Stimulated activated CD8-positive, alpha-beta memory T cell treated with anti-CD3 and anti-CD28 coated beads, Interleukin-12 subunit alpha, Interleukin-12 subunit beta, amount 100 ng/mL, for 4 hours (primary cell): ENCODE measurements around the gene GALC.

Experiments used
- DNase-seq: peaks from one replicate; pipeline ENCODE4 v3.0.0-alpha.2; 2020; ENCODE audit warnings: low read depth

Gene GALC

DNA sequence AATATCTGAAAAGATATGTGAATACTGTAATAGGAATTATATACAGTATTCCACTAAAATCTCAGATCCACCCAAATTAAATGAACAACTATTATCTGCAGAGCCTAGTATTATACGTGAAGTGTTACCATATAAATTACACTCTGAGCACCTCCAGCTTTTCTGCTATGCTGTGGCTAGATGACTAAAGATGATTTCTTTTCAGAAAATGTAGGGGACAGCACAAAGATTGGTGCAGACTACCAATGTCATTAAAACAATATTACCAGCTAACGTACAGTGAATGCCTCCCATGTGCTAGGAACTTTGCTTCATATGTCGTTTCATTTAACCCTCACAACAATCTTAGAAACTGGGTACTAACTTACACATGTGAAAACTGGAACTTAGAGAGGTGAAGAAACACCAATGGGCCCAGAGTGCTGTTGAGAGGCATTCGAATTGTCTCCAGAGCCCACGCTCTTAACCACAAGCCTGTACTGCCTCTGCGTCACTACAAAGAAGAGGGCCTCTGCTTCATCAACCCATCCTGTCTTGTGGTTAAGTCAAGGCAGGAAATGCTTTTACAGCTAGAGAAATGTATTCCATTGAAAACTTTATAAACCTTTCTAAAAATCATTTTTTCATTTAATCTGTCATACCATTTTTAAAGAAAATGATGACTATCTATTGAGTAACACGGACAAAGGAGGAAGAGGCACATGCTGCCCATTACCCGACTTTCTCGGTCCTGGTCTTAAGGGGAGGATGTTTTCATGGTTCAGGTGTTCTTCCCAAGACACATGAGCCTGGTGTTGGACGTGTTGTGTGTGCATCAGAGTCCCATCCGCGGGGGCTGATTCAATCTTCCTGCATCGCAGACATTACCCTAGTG, 13.2 kb upstream of the GALC start:
- peak; percentile 41 for DNase-seq

DNA sequence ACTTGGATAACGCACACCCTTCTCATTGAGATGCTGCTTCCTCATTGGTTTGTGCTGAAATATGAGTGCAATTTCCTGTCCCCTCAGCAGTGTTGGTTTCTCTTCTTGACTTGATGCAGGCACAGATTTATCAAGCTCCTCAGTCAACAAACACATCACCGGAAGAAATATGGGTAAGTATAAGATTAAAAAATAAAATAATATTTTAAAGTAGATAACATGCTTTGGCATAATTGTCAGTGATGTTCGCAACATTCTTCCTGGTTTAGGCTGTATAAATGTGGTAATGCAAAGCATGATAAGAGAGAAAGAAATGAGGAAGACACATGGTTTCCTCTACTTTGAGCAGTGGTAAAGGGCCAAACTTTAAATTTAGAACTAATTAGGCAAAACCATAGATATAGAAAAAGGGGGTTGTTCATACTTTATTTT, 12.1 kb upstream of the GALC start, which contains the start of gene GPR65:
GPR65 (plus strand) TSS at position 86 of the 432 bp plus-strand sequence. CDS start 5,713 bp downstream, outside the sequence.
- DNase-seq = no peak

DNA sequence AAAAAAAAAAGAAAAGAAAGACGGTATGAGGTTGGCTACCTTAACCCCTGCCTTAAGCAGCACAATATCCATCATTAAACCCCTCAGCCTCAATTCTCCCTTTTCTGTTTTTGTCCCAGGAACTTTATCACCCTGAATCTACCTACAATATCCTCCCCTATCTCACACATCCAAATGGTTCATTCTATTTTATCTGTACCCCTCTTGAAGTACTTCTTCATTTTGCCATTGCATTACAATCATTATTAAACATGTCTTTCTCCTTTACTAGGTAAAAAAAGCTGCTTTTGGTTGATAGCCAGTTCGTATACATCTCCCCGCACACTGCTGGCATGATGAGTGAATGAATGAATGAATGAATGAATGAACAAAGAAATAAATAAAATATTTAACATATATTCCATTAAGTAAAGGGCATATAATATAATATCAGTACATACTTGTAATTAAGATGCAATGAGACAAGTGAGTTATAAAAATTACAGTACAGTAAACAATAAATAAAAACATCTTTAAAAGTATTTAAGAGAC, 11.6 kb upstream of the GALC start:
- DNase-seq = no peak

DNA sequence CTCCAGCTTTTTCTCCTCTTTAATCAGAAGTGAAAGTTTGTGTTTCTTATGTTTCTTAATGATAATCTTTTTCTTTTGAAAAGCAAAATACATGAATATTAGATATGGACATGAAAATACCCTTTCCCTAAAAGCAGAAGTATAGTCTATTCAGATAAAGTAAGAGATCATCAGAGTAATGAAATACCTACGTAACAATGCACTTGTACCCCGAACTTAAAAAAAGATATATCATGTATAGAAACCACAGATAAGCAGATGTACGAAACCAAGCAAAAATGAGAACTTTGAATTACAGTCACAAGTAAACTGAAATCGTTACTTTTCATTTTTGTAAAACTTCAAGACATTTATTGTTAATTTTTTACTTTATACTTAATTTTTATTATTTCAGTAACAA, 10.4 kb upstream of the GALC start:
- no peak for DNase-seq

DNA sequence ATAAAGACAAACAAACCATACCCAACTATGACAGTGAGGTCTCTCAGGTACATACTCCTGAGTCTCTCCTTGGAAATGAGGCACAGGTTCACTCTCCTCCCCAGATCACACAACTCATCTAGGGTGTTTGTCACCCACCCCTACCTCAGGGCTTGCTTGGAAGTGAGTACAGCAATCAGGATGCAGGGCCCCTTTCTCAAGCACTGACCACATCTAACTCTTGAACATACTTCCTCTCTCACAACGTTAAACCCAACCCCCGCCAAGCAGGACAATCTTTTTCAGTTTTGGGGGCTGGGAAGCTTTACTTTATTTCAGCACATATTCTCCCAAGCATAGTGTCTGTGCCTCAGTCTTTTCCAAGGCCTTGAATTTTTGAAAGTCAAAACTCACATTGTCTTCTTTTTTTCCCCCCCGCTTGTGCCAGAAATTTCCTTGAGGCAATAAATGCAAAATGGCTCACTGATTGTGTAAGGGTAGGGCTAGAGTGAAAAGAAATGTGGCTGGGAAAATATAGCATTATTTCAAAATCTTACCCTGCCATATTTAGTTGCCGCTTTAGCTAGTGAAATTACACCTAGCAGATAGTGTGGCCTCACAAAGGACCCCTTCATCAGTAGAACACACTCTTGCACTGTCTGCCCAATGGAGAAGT, 9.6 kb upstream of the GALC start:
- no peak for DNase-seq

DNA sequence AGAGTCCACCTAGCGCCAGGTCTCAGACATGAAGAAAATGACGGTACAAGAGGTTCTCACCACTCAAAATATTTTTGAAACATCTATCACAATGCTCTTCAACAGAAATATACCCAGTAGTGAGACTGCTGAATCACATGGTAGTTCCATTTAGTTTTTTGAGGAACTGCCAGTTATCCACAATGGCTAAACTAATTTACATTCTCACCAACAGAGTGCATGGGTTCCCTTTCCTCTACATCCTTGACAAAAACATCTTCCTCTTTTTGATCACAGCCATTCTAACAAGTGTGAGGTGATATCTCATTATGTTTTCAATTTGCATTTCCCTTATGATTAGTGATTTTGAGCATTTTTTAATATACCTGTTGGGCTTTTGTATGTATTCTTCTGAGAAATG, 6.3 kb upstream of the GALC start:
- DNase-seq = no peak

DNA sequence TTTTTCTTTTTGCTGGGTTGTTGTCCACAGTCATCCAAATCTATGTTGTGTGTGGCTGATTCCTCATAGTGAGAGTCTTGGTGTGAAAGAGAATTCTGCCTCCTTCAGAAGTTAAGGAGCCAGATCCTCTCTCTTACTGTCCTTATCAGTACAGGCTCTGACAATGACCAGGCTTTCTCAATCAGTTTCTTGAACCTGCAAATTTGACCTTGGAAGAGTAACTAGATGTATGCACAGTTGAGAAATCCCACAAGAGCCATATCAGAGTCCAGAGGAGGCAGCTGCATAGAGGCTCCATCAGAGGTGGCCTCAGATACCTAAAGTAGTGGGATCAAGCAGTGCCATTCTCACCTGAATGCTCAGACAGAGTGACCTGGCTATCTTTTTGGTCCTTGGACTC, 5.5 kb upstream of the GALC start:
- no peak for DNase-seq

DNA sequence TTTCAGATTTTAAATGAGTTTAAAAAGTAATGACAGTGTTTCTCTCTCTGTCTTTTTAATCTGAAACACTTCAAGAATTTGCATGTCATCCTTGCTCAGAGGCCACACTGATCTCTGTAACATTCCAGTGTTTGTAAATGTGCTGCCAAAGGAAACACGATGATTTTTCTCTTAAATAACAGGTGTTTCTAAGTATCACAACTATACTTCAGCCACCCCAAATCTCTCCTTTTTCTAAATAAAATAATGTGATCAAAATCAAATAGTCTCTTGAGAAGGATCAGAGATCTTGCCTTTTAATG, 3.3 kb upstream of the GALC start:
- no peak for DNase-seq

DNA sequence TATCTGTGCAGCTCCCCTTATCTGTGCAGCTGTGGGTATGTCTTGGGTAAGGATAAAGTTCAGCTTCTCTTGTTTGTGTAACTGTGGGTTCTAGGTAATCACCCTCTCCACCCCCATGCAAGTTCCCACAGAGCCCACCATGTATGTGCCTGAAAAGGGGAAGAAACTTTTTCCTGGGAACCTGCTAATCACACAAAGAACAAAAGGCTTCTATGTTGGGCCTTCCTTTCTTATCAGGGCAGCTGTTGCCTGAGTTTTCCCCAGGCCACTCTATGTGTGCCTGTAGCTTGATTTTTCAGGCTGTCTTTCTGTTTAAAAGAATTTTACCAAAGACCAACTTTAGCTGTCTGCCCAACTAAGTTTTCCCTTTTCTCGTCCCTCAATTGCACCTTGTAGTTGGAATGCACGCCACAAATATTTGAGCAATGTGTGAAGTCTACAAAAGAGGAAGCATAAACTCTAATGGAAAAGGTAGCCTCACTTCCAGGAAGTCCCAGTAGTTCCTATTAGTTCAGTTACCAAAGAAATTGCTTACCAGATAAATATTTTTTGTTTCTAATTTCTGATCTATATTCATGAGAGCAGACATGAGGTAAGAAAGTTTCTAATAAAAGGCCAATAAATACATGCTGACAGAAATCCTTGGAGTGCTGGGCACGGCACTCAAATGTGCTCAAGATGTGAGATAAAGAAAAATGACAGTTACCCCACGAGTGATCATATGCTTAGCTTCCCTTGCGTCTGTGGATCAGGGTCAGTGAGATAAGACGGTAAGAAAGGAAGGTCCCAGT, 2.7 kb upstream of the GALC start:
- no peak for DNase-seq

DNA sequence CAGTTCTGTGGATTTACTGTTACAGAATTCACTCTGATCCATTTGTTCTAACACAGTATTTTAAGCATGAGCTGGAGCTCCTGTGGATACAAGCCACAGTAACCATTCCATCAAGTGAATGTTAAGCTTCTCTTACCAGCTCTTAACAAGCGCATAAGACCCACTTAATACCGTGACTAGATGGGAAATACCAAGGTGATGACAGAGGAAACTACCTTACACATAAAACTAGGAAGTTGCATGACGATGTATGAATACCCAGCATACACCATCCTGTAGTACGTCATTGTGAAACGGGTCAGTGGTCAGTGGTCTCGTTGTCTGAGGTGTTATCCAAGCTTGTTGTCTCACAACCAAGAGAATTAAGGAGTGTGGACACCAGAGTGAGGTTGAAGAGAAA, 2.0 kb upstream of the GALC start:
- no peak for DNase-seq

DNA sequence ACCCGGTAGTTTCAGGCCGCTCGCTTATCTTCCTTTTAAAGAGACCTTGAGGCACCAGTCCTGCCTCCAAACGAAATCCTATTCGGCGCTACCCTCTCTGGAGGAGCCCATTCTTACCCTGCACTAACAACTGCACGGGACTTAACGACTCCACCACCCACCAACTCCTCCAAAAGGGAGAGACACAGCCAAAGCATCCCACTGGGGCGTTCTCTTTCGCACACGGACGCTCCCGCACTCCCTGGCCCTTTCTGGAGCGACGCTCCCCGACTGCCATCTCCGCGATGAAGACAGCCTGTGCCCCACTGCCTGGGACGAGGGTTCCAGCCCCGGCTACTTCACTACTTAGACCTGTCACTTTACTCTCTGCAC, 650 bp downstream of the GALC start:
- no peak for DNase-seq

DNA sequence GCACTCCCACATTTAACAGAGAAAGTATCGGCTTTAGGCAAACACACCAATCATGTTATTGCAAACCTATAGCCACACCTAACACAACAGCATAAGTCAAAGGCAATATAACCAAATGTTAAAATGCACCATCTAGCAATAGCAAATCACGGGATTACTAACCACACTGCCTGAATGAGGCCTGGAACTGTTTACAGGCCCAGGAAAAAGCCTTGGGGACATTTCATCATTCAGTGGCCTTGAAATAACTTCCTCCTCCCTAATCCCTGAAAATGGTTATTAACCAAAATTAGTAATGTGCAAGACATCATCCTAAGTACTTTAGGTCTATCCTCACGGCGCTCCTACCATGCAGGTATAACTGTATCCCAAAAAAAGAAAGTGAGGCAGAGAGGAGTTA, 2.3 kb downstream of the GALC start:
- no peak for DNase-seq

DNA sequence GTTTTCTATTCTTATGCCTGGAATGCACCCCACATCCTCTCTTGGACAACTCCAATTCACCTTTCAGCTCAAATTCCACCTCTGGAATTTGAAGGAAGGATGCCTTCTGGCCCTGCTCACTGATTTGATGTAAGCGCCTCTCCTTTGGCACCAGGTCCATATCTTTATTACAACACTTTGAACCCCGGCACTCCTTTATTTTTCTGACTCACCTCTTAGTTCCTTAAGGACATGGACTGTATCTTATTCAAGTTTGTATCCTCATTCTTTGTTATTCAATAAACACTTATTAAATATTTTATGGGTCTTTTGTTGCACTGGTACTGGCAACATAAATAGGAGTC, 3.1 kb downstream of the GALC start:
- no peak for DNase-seq

DNA sequence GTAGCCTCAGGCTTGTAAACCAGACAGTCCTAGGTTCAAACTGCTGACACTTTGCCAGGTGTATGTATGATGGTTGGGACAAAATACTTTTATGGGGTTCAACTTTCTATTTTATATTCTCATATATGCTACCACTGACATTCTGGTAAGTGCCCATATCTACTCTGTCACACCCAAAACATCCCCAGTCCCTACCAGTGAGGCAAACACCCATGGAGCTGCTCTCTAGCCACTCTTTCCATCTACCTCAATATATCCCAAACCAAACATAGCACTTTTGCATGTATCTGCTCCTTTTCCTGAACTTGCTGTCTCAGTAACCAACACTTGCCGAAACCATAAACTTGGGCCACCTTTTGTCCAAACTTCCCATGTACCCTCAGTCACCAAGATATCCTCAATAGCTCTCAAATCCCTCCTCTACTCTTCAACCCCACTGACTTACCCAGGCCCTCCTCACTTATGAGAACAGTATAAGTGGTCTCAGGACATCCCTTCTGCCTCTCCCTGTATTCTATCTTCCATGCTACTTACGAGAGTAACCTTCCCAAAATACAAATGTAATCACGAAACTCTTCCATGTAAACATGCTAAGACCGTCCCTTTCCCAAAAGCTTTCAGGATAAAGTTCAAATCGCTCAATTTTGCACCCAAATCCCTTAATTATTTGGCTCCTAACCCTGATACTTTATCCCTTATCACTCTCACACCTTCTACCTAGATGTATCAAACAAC, 3.6 kb downstream of the GALC start:
- DNase-seq = no peak

DNA sequence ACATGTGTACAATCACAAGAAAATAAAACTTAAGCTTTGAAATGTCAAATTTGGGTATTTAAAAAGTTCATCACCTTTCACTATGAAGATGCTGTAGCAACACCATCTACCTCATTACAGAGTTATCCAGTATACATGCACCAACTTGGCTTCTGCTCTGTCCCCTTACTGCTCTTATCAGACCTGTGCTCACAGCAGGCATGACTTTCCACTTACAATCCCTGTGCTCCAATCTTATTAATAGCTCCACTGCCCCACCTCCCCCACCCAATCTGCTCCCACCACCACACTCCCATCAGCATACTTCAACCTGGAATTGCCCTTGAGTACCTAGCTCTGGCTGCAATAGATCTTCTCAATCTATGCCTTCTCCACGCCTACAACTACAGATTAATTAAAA, 13.3 kb downstream of the GALC start:
- no peak for DNase-seq

DNA sequence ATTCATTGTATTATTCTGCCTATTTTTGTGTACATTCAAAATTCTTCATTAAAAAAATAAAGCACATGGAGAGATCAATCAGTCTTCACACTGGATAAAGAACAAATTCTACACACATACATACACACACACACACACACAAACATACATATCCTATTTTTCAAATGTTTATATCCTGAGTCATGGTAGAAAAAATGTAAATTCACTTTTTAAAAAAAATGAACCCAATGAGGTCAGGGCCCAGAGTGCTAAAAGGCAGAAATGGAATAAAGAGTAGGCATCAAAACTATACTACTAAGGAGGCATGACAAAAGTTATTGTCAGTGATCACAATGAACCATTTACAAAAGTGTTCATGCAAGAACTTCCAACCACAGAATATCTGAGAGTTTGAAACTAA, 17.3 kb downstream of the GALC start:
- DNase-seq = no peak

DNA sequence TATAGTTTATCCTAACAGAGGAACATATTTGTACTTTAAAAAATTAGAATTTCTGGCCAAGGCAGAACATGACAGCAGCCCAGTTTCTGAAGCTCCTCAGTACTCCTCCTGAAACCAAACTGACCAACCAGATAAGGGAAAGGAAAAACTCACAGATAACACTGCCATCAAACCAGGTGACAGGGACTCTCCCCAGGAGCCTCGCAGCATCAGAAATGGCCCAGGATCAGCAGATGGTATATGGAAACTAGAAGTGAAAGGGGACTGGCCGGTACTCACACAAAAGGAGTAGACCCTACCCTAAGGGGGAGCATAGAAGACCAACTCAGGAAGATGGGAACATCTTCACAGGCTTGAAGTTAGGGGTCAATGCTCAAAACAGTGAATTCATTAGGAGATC, 22.0 kb downstream of the GALC start:
- no peak for DNase-seq

DNA sequence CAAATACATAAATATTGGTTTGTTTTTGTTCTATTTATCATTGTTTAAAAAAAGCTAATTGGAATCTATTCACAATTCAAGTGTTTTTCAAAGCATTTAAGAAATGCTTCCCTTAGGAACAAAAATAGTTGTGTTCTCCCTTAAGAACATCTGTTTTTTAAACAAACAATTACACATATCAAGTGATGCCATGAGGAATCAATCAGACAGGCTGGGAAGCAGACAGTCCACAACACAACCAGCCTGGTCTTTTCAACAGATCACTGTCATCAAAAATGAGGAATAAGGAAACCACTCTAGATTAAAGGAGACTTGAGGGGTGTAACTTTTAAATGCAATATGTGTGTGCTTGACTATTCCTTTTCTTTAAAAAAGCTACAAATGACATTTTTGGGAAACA, 25.5 kb downstream of the GALC start:
- no peak for DNase-seq

DNA sequence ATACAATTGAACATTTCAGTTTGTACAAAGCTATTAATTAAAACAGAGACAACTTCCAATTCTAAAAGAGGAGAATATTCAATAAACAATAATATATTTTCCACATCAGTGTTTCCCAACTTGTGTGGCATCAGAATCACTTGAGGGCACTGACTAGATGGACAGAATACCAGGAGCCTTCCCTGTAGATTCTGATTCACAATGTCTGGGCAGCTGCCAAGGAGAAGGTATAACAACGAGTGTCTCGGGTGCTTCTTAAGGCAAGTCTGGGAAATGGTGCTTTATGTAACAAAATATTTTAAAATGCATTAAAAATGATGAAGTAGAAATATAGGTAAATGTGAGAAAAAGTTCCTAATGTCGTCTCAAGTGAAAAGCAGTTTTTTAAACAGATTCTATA, 26.2 kb downstream of the GALC start:
- DNase-seq = no peak

DNA sequence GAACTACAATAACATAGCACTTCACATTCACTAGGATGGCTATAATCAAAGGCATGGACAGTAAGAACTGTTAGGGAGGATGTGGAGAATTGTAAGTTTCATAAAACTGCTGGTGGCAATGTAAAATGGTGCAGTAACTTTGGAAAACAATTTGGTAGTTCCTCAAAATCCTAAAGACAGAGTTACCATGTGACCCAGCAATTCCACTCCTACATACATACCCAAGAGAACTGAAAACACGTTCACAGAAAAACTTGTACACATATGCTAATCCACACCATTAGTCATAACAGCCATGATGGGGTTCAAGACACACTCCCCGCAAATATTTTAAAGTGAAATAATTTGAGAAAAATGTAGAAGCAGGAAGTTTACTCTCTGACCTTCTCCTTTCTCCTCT, 31.7 kb downstream of the GALC start:
- no peak for DNase-seq

DNA sequence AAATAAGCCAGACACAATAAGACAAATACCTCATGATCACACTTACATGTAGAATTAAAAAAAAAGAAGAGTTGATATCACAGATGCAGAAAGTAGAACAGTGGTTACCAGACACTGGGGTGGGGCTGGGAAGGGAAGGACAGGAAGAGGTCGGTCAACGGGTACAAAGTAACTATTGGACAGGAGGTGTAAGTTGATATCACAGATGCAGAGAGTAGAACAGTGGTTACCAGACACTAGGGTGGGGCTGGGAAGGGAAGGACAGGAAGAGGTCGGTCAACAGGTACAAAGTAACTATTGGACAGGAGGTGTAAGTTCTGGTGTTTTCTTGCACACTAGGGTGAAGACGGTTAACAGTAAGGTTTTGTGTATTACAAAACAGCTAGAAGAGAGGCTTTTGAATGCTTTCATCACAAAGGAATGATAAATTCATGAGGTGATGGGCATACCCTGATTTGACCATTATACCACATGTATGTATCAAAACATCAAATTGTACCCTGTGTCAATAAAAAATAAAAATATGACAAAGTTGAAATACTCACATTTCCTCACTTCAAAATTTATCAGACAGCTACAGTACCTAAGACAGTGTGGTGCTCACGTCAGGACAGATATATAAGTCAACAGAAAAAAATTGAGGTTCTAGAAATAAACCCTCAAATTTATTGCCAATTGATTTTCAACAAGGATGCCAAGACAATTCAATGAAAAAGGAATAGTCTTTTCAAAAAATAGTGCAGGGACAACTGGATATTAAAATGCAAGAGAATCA, 32.8 kb downstream of the GALC start:
- DNase-seq = no peak
